GM12865 (cell line): ENCODE measurements around the gene ITPKB.

Experiments used
- DNase-seq: peaks from one replicate; pipeline ENCODE4 v3.0.0; 2010; ENCODE audit warnings: low read depth
- H3K4me3 ChIP-seq: 2 replicates; pipeline ENCODE4 v1.5.1; 2011; ENCODE audit warnings: mild to moderate bottlenecking, low read depth, low read length, control low read depth
- TF ChIP-seq, protein P1 (sequence below): IDR thresholded peaks from 2 replicates; pipeline ENCODE4 v1.5.1; 2011; ENCODE audit warnings: low read length, control low read depth, low read depth, inconsistent platforms; ENCODE audit not compliant: insufficient read depth; ENCODE audit errors: missing control alignments

Gene ITPKB

DNA sequence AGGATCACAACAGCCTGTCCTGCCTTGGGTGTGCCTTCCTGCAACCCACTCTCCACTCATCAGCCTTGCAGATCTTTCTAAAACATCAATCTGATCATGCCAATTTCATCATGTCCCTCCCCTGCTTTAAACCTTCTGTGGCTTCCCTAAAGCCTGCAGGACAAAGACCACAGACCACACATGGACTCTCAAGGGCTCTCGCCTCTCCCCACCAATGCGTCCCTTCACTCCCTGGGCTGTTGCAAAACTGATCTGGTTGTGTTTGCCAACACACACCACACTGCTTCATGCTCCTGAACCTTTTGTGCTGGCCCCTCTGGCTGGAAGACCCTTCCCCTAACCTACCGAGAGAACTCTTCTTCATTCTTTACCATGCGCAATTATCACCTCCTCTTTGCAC, 72.4 kb downstream of the ITPKB start:
- H3K4me3 ChIP-seq: no peak overlapping the region
- TF ChIP-seq, protein P1, sequence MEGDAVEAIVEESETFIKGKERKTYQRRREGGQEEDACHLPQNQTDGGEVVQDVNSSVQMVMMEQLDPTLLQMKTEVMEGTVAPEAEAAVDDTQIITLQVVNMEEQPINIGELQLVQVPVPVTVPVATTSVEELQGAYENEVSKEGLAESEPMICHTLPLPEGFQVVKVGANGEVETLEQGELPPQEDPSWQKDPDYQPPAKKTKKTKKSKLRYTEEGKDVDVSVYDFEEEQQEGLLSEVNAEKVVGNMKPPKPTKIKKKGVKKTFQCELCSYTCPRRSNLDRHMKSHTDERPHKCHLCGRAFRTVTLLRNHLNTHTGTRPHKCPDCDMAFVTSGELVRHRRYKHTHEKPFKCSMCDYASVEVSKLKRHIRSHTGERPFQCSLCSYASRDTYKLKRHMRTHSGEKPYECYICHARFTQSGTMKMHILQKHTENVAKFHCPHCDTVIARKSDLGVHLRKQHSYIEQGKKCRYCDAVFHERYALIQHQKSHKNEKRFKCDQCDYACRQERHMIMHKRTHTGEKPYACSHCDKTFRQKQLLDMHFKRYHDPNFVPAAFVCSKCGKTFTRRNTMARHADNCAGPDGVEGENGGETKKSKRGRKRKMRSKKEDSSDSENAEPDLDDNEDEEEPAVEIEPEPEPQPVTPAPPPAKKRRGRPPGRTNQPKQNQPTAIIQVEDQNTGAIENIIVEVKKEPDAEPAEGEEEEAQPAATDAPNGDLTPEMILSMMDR: no peak
- no peak for DNase-seq

DNA sequence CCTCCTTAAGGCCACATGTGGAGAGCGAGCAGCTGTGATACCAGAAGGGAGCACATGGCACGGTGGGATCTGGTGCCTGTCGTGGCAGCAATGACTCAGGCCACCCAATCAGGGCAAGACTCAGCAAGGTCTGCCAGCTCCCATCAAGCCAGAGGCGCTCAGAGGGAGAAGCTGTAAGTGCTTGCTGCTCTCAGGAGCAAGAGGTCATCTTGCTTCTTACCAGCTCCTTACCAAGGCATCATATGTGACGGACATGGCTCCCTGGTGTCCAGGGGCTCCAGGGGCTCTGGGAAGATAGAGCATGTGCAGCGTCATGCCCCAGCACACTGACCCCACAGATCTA, 72.9 kb downstream of the ITPKB start:
- H3K4me3 ChIP-seq: no peak overlapping the region
- TF ChIP-seq, protein P1: no peak
- no peak for DNase-seq

DNA sequence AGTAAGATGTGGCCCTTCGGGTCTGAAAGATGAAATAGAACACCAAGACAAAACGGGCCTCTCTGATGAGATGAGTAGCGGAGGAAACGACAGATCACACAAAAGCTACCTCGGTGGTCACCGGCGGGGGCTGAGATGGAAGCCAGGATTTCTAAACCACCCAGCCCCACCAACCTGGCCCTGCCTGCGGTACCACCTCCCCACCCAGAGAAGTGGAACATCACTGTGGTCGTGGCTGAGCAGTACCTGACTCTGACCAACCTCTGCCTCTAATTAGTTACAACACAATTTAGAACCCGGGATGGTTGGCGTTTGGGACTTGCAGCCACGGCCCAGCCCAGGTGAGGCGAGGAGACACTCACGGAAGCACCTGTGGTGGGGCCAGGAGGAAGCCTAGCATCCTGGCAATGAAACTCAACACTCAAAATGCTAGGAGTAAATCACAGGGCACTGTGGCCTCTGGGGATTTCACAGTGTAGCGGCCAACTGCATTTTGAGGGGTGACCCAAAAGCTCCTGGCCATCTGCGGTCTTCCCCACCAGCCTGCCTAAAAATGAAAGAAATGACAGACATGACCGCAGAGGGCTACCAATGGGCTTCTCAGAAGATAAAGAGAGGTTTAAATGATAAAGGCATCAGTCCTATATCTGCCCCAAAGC, 73.4 kb downstream of the ITPKB start:
- H3K4me3 ChIP-seq: no peak overlapping the region
- peak; percentile 57 for DNase-seq
- TF ChIP-seq, protein P1: no peak

DNA sequence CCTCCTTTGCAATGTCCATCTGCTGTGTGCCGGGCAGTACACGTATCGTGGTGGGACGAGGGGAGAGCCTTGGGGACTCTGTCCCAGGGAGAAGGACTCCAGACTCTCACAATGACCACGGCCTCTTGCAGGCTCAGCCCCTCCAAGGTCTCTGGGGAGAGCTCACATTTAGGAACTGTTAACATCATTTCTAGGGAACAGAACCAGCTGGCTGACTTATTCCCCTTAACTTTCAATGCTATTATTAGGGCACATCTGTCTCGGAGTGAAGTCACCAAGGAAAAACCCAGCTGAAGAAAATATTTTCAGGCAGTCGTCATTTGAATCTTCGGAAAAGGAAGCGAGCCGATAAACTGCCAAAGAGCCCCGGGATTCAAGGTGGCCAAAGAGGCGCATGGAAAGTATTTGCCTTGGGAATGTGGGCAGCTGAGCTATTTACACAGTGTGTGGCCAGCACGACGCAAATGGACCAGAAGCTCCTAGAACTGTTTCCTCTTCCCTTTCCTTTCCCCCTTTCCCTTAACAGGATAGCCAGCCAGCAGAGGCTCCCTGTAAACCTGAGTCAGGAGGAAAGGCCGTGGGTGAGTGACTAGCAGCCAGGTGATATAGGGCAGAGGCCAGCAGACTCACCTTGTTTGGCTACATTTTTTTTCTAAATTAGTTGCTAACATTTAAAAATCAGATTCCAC, 74.5 kb downstream of the ITPKB start:
- no peak for DNase-seq
- TF ChIP-seq, protein P1: no peak
- no peak overlapping the region for H3K4me3 ChIP-seq

DNA sequence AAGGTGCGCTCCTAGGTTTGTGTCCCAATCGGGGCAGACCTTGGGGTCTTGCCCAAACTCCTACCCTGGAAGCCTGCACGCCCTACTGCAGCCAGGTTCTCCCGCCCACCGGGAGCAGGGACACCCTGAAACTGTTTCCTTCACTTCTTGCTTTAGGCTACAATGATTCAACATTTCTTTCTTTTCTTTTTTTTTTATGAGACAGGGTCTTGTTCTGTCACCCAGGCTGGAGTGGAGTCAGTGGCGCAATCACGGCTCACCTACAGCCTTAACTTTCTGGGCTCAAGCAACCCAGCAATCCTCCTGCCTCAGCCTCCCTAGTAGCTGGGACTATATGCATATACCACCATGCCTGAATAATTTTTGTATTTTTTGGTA, 75.8 kb downstream of the ITPKB start:
- H3K4me3 ChIP-seq: no peak overlapping the region
- TF ChIP-seq, protein P1: no peak

DNA sequence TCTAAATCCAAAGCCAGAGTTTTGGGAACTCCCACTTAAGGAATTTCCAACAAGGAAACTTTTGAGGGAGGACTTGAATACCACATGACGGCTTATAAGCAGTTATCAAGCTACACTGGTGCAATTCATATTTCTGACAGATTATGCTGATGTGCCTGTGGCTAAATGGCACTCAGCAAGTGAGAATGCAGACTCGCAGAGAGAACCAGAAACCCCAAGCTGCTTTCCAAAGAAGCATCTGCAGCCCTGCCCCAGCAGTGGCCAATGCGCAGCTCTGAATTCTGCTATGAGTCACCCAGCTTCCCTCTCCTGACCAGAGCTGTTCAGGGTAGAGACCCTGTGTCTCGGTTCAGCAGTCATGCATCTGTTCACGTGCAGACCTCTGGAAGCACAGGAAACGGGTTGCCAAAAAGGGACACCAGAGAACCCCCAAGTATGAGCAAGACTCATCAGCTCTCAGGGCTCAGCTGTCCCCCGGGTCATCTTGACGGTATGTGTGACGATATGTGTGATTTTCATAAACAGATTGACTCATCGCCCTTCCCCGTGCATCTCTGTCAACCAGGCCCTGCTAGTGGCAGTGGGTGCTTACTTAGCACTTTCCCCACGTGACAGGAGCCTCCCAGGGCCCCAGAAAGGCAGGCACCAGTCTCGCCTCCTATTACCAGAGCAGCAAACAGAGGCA, 76.3 kb downstream of the ITPKB start:
- peak; percentile 99 for DNase-seq
- H3K4me3 ChIP-seq: no peak overlapping the region

More for the DNA sequence above, 75.8 kb downstream of the ITPKB start:
- DNase-seq: no peak

More for the DNA sequence above, 76.3 kb downstream of the ITPKB start:
- TF ChIP-seq, protein P1: no peak
